Measurements from ENCODE around the gene MITF. TPM values are rescaled to one million over a fixed set of nuclear protein-coding genes. Genes with fewer than 3 reads are reported as not detected.

MITF gene
- total RNA-seq, 1 donor from 2014 or later, result 8.7 TPM

DNA sequence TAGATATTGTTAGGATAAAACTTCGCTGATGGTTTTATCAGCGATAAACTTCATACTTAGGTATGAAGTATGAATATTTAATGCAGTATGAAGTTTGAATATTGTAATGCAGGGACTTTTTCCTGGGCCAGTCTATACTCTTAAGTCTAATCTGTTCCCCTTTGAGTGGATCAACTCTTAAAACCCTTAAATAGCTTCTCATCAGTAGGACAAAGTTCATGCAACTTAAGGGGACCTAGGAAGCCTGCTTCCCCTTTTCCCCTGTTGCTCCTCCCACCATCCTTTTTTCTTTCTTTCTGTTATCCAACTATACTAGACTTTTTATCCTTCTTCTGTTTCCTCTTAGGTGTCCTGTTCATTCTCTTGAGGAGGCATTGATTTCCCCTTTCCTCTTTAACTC is 78.7 kb downstream of the MITF start:
- H3K4me1 Mint-ChIP-seq (ENCODE audit: unreplicated experiment), result peaks cover 12% of the 10 kb centered on the region
- no peaks in the 10 kb centered on the region for H3K9me3 Mint-ChIP-seq
- TF ChIP-seq, protein P1, sequence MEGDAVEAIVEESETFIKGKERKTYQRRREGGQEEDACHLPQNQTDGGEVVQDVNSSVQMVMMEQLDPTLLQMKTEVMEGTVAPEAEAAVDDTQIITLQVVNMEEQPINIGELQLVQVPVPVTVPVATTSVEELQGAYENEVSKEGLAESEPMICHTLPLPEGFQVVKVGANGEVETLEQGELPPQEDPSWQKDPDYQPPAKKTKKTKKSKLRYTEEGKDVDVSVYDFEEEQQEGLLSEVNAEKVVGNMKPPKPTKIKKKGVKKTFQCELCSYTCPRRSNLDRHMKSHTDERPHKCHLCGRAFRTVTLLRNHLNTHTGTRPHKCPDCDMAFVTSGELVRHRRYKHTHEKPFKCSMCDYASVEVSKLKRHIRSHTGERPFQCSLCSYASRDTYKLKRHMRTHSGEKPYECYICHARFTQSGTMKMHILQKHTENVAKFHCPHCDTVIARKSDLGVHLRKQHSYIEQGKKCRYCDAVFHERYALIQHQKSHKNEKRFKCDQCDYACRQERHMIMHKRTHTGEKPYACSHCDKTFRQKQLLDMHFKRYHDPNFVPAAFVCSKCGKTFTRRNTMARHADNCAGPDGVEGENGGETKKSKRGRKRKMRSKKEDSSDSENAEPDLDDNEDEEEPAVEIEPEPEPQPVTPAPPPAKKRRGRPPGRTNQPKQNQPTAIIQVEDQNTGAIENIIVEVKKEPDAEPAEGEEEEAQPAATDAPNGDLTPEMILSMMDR (conservative IDR thresholded peaks at IDR 0.05), result no peak
- no peaks in the 10 kb centered on the region for H3K36me3 Mint-ChIP-seq
- no peak overlapping the region for H3K27ac Mint-ChIP-seq
- no peak overlapping the region for H3K4me3 Mint-ChIP-seq
- no peak for DNase-seq (ENCODE audit: extremely low spot score, unreplicated experiment)
- no peaks in the 10 kb centered on the region for H3K27me3 Mint-ChIP-seq

GRCh38 chr3:69819282-69819681 is 80.0 kb downstream of the MITF start:
- Mint-ChIP-seq H3K27ac (no peak overlapping the region), H3K36me3 (no peaks in the 10 kb centered on the region), H3K9me3 (no peaks in the 10 kb centered on the region), H3K4me1 (ENCODE audit: unreplicated experiment) (peaks cover 12% of the 10 kb centered on the region), H3K27me3 (no peaks in the 10 kb centered on the region), H3K4me3 (no peak overlapping the region)
- TF ChIP-seq, protein P1 (conservative IDR thresholded peaks at IDR 0.05), result no peak
- DNase-seq (ENCODE audit: extremely low spot score, unreplicated experiment), result no peak

GRCh38 chr3:69821133-69821532 is 81.9 kb downstream of the MITF start:
- H3K27me3 Mint-ChIP-seq, result no peaks in the 10 kb centered on the region
- no peak overlapping the region for H3K4me3 Mint-ChIP-seq
- no peak for DNase-seq (ENCODE audit: extremely low spot score, unreplicated experiment)
- H3K9me3 Mint-ChIP-seq, result no peaks in the 10 kb centered on the region
- H3K4me1 Mint-ChIP-seq (ENCODE audit: unreplicated experiment), result peaks cover 10% of the 10 kb centered on the region
- no peaks in the 10 kb centered on the region for H3K36me3 Mint-ChIP-seq
- TF ChIP-seq, protein P1 (conservative IDR thresholded peaks at IDR 0.05), result no peak
- H3K27ac Mint-ChIP-seq, result no peak overlapping the region

DNA sequence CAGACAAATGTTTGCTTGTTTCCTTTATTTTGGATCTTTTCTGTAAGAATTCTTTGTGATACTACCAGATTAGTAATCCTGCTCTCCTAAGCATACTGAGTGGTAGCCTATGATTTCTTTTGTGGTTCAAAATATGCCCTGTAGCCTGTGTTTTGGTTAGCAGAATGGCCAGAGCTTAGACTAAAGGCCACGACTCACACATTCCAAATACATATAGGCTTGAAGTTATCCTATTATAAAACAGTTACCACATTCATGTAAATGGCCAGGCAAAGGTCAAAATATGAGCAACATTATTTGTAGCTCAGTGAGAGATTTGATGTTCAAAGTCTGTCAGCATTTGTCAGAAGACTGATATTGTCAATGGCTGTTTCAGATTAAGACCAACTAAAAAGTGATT is 84.5 kb downstream of the MITF start:
- no peak overlapping the region for H3K4me3 Mint-ChIP-seq
- H3K27me3 Mint-ChIP-seq, result no peaks in the 10 kb centered on the region
- H3K27ac Mint-ChIP-seq, result no peak overlapping the region
- H3K9me3 Mint-ChIP-seq, result no peaks in the 10 kb centered on the region
- TF ChIP-seq, protein P1 (conservative IDR thresholded peaks at IDR 0.05), result no peak
- peaks cover 5% of the 10 kb centered on the region for H3K4me1 Mint-ChIP-seq (ENCODE audit: unreplicated experiment)
- no peaks in the 10 kb centered on the region for H3K36me3 Mint-ChIP-seq
- DNase-seq (ENCODE audit: extremely low spot score, unreplicated experiment), result no peak

DNA sequence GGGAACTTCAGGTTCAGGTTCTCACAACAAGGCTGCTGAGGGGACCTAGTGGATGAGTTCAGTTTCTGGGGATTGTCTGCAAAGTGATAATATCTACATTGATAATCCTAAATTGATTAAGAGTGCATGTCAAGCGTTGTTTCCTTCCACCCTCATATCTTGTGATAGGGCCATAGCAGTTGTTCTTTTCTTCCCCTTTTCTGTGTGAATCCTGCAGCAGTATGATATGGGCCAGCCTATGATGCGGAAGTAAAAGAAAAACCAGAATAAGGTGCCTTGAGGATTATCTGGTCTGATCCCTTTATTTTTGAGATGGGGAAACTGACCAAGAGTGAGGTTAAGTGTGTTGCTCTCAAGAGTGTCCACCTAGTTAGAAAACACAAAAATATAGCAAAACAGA is 86.2 kb downstream of the MITF start:
- Mint-ChIP-seq H3K36me3 (no peaks in the 10 kb centered on the region), H3K27me3 (no peaks in the 10 kb centered on the region), H3K4me3 (no peak overlapping the region), H3K27ac (no peak overlapping the region), H3K9me3 (no peaks in the 10 kb centered on the region), H3K4me1 (ENCODE audit: unreplicated experiment) (peaks cover 5% of the 10 kb centered on the region)
- TF ChIP-seq, protein P1 (conservative IDR thresholded peaks at IDR 0.05), result no peak
- no peak for DNase-seq (ENCODE audit: extremely low spot score, unreplicated experiment)

DNA sequence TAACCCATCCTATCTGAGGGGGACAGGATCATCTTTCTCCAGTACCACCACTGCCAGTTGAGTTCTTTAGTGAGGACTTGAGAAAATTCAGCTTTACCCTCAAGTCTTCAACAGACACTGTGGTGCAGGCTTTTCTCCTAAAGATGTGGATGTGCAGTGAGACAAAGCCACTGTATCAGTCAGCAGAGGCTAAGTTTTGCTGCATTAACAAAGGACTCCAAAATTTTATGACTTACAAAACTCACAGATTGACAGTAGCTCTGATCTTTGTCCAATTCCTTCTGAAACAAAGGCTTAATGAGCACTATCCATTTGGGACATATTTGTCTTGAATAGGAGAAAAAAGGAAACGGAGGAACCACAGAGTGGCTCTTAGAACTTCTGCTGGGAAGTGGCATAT is 87.9 kb downstream of the MITF start:
- TF ChIP-seq, protein P1 (conservative IDR thresholded peaks at IDR 0.05), result no peak
- H3K4me1 Mint-ChIP-seq (ENCODE audit: unreplicated experiment), result peaks cover 3% of the 10 kb centered on the region
- no peak overlapping the region for H3K27ac Mint-ChIP-seq
- no peak for DNase-seq (ENCODE audit: extremely low spot score, unreplicated experiment)
- no peaks in the 10 kb centered on the region for H3K27me3 Mint-ChIP-seq
- H3K4me3 Mint-ChIP-seq, result no peak overlapping the region
- no peaks in the 10 kb centered on the region for H3K9me3 Mint-ChIP-seq
- H3K36me3 Mint-ChIP-seq, result no peaks in the 10 kb centered on the region
